ENCODE data around the gene SLC25A52. TPM values are rescaled to one million over a fixed set of nuclear protein-coding genes. Genes with fewer than 3 reads are reported as not detected.

SLC25A52 gene
- polyA plus RNA-seq, 1 of the 3 experiments (the other 2 are of a cell fraction): 0.03 TPM

DNA sequence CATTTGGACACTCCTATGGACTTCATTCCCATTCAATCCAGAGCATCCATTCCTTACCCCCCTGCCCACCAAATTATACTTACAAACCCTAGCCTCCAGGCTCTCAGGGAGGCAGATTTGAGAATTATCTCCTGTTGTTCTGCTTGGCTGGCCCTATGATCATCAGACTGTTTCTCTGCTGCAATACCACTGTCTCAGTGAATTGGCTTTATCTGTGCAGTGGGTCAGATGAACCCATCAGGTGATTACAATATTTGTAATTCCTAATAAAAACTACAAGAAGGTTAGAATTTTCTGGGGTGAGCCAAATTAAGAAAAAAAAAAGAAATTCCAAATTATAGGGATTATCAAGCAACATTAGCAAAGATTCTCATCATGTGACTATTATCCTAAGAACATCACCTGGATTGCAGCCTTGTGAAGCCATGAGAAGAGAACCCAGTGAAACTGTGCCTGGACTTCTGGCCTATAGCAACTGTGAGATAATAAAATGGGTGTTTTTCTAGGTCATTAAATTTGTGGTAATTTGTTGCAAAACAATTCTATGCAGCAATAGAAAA lies 17.8 kb upstream of the SLC25A52 start:
- Histone ChIP-seq H3K27me3 (ENCODE audit: insufficient read depth) (no peaks in the 10 kb centered on the region; the same call in 1 of the 2 replicates), H3K4me2 (no peak overlapping the region), H3K27ac (ENCODE audit: low read depth in 2 of 2, low read length in 1 of 2) (no peak overlapping the region), H3F3A (replicated peaks; ENCODE audit: insufficient read depth) (no peaks in the 10 kb centered on the region), H2AFZ (ENCODE audit: low read depth) (no peak overlapping the region), H4K20me1 (ENCODE audit: insufficient read depth) (no peaks in the 10 kb centered on the region), H3K9ac (no peak overlapping the region), H3K4me3 (ENCODE audit: low read depth in 2 of 2, low read length in 1 of 2) (no peak overlapping the region), H3K9me3 (no peaks in the 10 kb centered on the region), H3K9me2 (no peaks in the 10 kb centered on the region), H3K36me3 (replicated peaks in 1 of 2; ENCODE audit: control insufficient read depth in 1 of 2, insufficient read depth in 2 of 2, low read length in 1 of 2) (no peaks in the 10 kb centered on the region), H3K4me1 (ENCODE audit: control insufficient read depth in 1 of 2, insufficient read depth in 2 of 2, low read depth in 1 of 2, low read length in 1 of 2) (no peaks in the 10 kb centered on the region), H3K79me2 (ENCODE audit: insufficient read depth) (no peaks in the 10 kb centered on the region)
- DNase-seq: no peak
- POLR2A ChIA-PET: no interaction called here
- CTCF ChIA-PET: no interaction called here
- TF ChIP-seq, protein P1, sequence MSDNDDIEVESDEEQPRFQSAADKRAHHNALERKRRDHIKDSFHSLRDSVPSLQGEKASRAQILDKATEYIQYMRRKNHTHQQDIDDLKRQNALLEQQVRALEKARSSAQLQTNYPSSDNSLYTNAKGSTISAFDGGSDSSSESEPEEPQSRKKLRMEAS (IDR thresholded peaks at IDR 0.05; ENCODE audit: low read depth): no peak
- TF ChIP-seq RCOR1 (IDR thresholded peaks at IDR 0.05; ENCODE audit: low read length) (no peak), NRF1 (IDR thresholded peaks at IDR 0.05; ENCODE audit: low read depth, low read length) (no peak), GATA2 (CRISPR knock-in tag; IDR thresholded peaks at IDR 0.05) (no peak), JUND (IDR thresholded peaks at IDR 0.05) (no peak), EZH2phosphoT487 (IDR thresholded peaks at IDR 0.05; ENCODE audit: borderline replicate concordance, low read depth) (no peak), GABPA (IDR thresholded peaks at IDR 0.05; ENCODE audit: low read depth) (no peak), SMC3 (IDR thresholded peaks at IDR 0.05; ENCODE audit: low read depth, low read length) (no peak), POLR2AphosphoS5 (IDR thresholded peaks at IDR 0.05; ENCODE audit: low read depth, low read length) (no peak), CHD2 (IDR thresholded peaks at IDR 0.05; ENCODE audit: low read length, partially characterized antibody) (no peak), SIN3A (IDR thresholded peaks at IDR 0.05; ENCODE audit: borderline replicate concordance, low read depth, low read length) (no peak), TCF12 (IDR thresholded peaks at IDR 0.05) (no peak)
- TF ChIP-seq, protein P2, sequence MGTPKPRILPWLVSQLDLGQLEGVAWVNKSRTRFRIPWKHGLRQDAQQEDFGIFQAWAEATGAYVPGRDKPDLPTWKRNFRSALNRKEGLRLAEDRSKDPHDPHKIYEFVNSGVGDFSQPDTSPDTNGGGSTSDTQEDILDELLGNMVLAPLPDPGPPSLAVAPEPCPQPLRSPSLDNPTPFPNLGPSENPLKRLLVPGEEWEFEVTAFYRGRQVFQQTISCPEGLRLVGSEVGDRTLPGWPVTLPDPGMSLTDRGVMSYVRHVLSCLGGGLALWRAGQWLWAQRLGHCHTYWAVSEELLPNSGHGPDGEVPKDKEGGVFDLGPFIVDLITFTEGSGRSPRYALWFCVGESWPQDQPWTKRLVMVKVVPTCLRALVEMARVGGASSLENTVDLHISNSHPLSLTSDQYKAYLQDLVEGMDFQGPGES (IDR thresholded peaks at IDR 0.05; ENCODE audit: low read depth, low read length): no peak
- TF ChIP-seq, protein P3, sequence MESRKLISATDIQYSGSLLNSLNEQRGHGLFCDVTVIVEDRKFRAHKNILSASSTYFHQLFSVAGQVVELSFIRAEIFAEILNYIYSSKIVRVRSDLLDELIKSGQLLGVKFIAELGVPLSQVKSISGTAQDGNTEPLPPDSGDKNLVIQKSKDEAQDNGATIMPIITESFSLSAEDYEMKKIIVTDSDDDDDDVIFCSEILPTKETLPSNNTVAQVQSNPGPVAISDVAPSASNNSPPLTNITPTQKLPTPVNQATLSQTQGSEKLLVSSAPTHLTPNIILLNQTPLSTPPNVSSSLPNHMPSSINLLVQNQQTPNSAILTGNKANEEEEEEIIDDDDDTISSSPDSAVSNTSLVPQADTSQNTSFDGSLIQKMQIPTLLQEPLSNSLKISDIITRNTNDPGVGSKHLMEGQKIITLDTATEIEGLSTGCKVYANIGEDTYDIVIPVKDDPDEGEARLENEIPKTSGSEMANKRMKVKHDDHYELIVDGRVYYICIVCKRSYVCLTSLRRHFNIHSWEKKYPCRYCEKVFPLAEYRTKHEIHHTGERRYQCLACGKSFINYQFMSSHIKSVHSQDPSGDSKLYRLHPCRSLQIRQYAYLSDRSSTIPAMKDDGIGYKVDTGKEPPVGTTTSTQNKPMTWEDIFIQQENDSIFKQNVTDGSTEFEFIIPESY (IDR thresholded peaks at IDR 0.05; ENCODE audit: borderline replicate concordance, low read depth): no peak
- TF ChIP-seq, protein P4, sequence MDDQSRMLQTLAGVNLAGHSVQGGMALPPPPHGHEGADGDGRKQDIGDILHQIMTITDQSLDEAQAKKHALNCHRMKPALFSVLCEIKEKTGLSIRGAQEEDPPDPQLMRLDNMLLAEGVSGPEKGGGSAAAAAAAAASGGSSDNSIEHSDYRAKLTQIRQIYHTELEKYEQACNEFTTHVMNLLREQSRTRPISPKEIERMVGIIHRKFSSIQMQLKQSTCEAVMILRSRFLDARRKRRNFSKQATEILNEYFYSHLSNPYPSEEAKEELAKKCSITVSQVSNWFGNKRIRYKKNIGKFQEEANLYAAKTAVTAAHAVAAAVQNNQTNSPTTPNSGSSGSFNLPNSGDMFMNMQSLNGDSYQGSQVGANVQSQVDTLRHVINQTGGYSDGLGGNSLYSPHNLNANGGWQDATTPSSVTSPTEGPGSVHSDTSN (IDR thresholded peaks at IDR 0.05): no peak

Data from SK-N-SH (cell line).